ENCODE data around the gene EVPL. TPM values are rescaled to one million over a fixed set of nuclear protein-coding genes. Genes with fewer than 3 reads are reported as not detected.

EVPL gene
- polyA plus RNA-seq, 1 experiment, result not detected

GRCh38 chr17:76023900-76024237 lies 3.2 kb downstream of the EVPL start:
- no peak for TF ChIP-seq CTCF (IDR thresholded peaks at IDR 0.05; ENCODE audit: low read depth, low read length)
- ChIA-PET CTCF (no interaction called here), POLR2A (no interaction called here)

DNA sequence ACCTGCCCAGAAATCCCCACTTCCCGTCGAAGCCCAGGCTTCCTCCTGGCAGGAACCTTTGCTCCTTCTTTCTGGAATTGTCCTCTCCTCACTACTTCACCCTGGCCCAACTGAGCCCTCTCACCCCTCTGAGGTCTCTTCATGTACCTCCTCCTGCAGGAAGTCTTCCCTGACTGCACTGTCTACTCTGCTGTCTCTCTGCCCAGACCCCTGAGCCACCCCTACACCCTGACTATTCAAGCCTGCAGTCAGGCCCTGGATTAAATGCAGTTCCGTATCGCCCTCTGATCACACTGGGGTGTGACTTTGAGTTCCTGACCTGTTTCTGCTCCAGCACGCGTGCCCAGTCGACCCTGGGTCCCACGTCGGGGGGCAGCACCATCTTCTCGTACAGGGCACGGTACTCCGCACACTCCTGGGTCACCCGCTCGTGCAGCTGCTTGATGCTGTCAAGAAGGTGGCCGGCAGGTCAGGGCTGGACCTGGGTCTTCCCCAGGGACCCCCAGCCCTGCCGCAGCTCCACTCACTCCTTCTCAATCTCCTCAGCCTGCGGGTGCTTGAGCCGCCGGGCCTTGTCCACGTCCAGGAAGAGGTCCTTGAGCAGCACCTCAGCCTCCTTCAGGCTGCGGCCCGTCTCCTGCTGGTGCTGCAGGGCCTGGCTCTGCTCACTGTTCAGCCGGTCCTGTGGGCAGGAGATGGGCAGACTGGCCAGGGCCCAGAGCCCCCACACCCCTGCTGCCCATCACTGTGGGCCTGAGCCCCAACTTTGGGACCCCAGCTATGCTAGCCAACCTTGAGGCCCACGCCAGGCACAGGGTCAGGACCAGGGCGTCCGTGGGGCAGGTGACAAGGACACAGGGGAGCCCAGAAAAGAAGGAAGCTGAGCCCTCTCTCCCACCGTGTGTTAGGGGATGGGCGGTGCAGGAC lies 3.9 kb downstream of the EVPL start:
- DNase-seq (ENCODE audit: low read depth, low spot score), result no peak
- H3K27ac ChIP-seq (ENCODE audit: low read depth, low read length), result no peak overlapping the region
- CTCF ChIA-PET, result no interaction called here
- TF ChIP-seq CTCF (IDR thresholded peaks at IDR 0.05; ENCODE audit: low read depth, low read length), result no peak
- no peaks in the 10 kb centered on the region; the same call in 1 of the 2 replicates for H3K9me3 ChIP-seq (ENCODE audit: control insufficient read depth, insufficient read depth, low read length)
- H3K4me3 ChIP-seq (ENCODE audit: low read depth, low read length), result no peak overlapping the region
- peaks cover 9% of the 10 kb centered on the region for H3K27me3 ChIP-seq (ENCODE audit: control insufficient read depth, insufficient read depth, low read length)
- POLR2A ChIA-PET, result interaction anchor here (0.5 kb wide), 1 partner anchor 30 kb away, joined by 3 read pairs; no protein-coding TSS in a partner anchor

More at GRCh38 chr17:76023900-76024237, 3.2 kb downstream of the EVPL start:
- Histone ChIP-seq H3K27ac (ENCODE audit: low read depth, low read length) (no peak overlapping the region), H3K27me3 (ENCODE audit: control insufficient read depth, insufficient read depth, low read length) (peaks cover 7% of the 10 kb centered on the region), H3K9me3 (ENCODE audit: control insufficient read depth, insufficient read depth, low read length) (no peaks in the 10 kb centered on the region; the same call in 1 of the 2 replicates), H3K4me3 (ENCODE audit: low read depth, low read length) (no peak overlapping the region)
- DNase-seq (ENCODE audit: low read depth, low spot score), result no peak

DNA sequence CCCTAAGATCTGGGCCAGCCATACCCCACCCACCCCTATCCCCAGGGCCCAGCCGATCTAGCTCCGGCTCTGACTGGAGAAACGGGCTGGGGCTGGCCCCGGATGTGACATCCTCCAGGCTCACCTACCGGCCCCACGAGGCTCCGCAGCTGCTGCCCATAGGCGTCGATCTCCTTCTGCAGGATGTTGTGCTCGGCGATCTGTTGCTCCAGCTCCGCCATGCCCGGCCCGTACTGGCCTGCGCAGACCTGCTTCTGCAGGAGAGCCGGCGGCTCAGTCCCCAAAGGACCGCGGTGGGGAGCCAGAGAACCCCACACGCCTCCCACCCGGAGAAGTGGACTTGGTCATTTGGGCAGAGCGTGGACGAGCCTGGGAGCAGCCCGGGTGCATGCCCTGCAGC lies 4.8 kb downstream of the EVPL start:
- H3K4me3 ChIP-seq (ENCODE audit: low read depth, low read length), result no peak overlapping the region
- POLR2A ChIA-PET, result interaction anchor here (0.5 kb wide), 1 partner anchor 29 kb away, joined by 3 read pairs; no protein-coding TSS in a partner anchor
- no peak for TF ChIP-seq CTCF (IDR thresholded peaks at IDR 0.05; ENCODE audit: low read depth, low read length)
- H3K9me3 ChIP-seq (ENCODE audit: control insufficient read depth, insufficient read depth, low read length), result no peaks in the 10 kb centered on the region; the same call in 1 of the 2 replicates
- DNase-seq (ENCODE audit: low read depth, low spot score), result no peak
- H3K27ac ChIP-seq (ENCODE audit: low read depth, low read length), result no peak overlapping the region
- CTCF ChIA-PET, result no interaction called here
- peaks cover 14% of the 10 kb centered on the region for H3K27me3 ChIP-seq (ENCODE audit: control insufficient read depth, insufficient read depth, low read length)

DNA sequence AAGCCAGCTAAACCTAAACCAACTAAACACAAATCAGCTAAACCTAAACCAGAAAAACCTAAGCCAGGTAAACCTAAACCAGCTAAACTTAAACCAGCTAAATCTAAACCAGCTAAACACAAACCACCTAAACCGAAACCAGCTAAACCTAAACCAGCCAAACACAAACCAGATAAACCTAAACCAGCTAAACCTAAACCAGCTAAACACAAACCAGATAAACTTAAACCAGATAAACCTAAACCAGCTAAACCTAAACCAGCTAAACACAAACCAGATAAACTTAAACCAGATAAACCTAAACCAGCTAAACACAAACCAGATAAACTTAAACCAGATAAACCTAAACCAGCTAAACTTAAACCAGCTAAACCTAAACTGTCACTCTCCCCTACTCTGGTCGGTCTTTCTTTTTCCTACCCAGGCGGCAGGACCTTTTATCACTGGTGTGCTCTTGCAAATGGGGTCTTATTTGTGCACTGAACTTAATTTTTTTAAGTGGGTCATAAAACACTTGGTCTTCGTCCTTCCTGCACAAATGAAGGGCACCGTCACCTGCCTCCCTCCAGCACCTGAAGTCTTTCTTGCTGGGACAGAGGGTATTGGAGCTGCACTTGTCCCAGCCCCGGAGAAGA lies 7.2 kb downstream of the EVPL start:
- TF ChIP-seq CTCF (IDR thresholded peaks at IDR 0.05; ENCODE audit: low read depth, low read length), result no peak
- CTCF ChIA-PET, result interaction anchor here (0.6 to 1.1 kb wide), 4 partner anchors 10 to 266 kb away, joined by 3 to 7 read pairs (median 4); no protein-coding TSS in a partner anchor
- Histone ChIP-seq H3K27ac (ENCODE audit: low read depth, low read length) (no peak overlapping the region), H3K4me3 (ENCODE audit: low read depth, low read length) (no peak overlapping the region), H3K27me3 (ENCODE audit: control insufficient read depth, insufficient read depth, low read length) (peaks cover 16% of the 10 kb centered on the region), H3K9me3 (ENCODE audit: control insufficient read depth, insufficient read depth, low read length) (no peaks in the 10 kb centered on the region; the same call in 1 of the 2 replicates)
- POLR2A ChIA-PET, result interaction anchor here (0.9 kb wide), 1 partner anchor 52 kb away, joined by 3 read pairs; no protein-coding TSS in a partner anchor
- no peak for DNase-seq (ENCODE audit: low read depth, low spot score)
